CD4-positive, alpha-beta T cell treated with Interleukin-15 for 1 hour (primary cell): ENCODE data around the gene CTNNB1.
"Not testable (repeated sequence)": the region's sequence is repeated elsewhere in the genome, so short reads cannot be mapped to it uniquely, and the experiment has no call there.

Experiments used
- DNase-seq: peaks from one replicate; pipeline ENCODE4 v3.0.0-alpha.2; 2020

Gene CTNNB1

DNA sequence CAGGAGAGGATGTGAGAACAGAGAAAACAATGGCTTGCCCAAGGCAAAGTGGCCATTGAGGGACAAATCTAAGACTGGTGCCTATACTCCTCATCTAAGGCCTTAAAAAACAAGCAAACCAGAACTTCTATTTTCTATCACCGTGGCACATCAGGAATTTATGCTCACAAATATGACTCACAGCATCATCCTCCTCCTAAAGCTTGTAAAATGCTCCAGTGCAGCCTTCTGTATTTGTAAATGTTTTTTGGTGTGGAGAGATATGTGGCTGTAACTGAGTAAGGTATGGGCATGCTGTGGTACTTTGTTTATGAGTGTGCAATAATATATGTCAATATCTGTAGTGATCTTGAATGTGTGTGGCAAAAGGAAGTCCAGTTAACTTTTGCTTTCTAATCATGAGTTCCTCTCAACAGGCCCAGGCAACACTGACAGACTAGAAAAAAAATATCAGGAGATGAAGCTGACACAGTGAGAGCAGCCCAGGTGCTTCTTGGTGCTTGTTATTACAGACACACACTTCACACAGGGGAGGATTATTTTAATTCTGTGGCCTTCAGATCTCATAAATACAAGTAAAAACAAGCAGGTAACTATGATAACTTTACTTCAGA, 60.3 kb downstream of the CTNNB1 start:
- DNase-seq, result no peak

DNA sequence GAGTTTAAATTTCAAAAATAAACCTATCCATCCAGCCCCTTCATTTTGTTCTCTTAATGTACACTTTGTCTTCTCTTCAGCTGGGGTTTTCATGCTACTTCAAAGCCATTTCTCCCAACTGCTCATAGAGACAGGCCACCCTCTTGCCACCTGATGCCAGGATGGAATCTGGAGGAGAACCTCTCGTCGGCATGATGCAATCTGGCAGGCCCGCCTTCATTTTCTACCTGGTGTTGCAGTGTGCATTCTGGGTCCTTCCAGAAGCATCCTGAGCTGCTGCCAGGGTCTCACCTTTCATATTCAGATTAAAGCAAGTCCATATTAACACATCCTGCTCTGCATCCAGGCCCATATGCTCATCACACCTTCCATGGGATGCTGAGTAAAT, 60.8 kb downstream of the CTNNB1 start:
- no peak for DNase-seq

DNA sequence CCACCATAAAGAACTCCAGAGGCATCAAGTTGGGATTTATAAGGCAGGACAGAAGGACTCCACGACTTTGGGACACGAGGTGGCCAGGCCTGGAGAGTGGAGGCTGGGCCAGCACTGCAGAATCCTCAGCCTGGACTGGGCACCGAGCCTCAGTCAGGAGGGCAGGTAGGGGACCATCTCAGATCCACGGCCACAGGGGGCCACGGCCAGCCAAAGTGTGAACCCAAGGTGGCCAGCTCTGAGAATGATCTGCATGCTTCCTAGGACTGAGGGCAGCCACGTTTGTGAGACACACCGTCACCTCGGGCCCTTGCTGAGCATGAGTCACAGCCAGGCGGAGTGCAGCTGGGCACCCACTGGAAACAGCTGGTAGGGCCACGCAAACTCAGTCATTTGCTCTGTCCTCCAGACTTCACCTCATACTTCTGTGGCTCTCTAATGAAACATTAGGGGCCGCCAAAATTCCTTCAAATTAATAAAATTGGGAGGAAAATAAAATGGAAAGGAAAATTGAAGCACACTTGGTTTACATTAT, 65.8 kb downstream of the CTNNB1 start:
- no peak for DNase-seq

DNA sequence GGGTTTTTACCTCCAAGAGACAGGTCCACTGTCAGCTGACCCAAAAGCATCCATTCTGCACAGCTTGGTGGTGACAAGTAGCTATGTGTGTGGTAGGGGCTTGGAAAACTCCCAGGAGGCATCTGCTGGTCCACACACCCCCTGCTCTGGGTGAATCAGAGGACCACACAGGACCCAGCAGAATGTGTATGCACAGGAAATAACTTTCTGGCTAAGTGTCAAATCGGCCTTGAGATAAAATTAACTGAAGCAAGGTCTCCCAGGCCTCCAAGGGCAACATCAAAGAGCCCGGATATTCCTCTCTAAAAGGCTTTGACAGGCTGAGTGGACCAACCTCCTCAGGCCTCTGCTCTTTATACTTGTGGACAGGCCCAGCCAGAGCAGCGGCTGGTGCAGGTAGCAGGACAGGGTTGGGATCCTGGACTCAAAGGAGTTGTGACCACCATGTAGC, 66.5 kb downstream of the CTNNB1 start:
- no peak for DNase-seq

DNA sequence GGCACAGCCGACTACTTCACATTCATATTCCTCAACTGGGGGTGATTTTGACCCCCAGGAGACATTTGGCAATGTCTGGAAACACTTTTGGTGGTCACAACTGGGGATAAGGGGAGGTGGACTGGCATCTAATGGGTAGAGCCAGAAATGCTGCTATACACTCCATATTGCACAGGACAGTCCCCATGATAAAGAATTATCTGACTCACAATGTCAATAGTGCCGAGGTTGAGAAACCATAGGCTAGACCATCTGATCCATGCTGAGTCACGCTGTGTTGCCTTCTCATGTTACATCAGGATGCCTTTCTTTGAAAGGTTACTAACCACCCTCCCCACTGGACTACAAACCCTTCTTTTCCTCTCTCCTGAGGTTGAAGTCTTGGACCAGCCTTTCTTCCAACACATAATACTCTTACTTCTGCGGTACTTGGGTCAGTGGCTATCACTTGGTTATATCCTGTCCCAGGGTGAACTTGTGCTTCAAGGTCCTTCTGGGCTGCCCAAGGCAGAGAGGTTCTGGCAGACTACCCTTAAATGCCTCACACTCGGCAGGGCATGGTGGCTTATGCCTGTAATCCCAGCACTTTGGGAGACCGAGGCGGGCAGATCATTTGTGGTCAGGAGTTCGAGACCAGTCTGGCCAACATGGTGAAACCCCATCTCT, 68.8 kb downstream of the CTNNB1 start:
- no peak for DNase-seq

DNA sequence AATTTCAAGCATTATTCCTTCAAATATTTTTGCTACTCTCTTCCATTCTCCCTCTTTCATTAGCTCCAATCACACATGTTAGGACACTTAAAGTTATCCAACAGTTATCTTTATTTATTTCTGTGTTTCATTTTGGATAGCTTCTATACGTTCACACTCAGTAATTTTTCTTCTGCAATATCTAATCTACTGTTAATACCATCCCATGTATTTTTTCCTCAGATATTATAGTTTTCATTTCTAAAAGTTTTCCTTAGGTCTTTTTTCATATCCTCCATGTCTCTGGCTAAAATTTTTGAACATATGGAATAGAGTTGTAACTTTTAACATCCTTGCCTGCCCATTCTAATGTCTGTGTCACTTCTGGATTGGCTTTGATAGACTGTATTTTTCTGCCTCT, 73.4 kb downstream of the CTNNB1 start:
- no peak for DNase-seq

DNA sequence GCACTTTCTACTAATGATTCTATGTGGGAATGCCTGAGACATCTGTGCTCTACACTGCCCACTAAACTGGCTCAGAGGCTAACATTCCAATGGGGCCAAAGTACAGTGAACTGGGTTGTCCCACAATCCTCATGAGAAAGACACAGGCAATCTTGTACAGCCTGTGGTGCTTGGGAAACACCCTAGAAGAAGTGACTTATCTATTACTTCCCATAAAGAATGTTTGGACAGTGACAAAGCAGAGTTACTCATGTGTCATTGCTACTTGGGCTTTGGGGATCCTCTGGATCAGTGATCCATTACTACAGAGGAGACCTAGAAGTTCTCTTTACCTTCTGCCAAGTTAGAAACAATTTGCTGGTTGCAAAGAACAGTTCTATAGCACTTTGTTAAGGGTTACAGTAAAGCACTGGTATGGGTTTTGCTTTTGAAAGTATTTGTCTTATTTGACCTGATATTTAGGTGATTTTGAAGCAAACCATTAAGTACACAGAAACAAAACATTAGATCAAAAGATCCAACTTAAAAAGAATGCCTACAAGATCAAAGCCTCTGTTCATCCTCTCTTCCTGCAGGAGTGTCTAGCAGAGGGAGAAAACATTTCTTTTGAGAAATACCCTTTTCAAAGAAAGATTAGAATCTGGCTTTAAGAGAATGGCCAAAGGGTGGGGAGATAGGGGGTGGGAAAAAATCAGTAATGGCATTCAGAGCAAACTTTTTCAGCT, 75.8 kb downstream of the CTNNB1 start:
- no peak for DNase-seq

DNA sequence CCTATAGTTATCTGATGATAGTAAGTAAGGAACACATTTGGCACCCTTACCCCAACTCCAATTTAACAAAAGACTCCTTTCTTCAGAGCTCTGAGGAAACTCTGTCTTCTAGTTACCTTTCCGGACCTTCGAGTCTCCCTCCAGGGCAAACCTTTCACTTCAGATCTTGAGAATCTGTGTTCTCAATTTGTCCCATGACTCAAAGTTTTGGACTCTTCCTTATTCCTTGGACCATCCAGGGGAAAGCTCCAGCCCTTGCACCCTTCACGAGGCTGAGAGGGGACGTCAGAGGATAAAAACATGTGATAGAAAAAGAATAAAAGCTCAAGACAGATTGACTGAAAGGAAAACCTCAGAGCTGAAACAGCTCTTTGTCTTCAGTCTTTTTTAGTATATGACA, 76.9 kb downstream of the CTNNB1 start:
- no peak for DNase-seq

DNA sequence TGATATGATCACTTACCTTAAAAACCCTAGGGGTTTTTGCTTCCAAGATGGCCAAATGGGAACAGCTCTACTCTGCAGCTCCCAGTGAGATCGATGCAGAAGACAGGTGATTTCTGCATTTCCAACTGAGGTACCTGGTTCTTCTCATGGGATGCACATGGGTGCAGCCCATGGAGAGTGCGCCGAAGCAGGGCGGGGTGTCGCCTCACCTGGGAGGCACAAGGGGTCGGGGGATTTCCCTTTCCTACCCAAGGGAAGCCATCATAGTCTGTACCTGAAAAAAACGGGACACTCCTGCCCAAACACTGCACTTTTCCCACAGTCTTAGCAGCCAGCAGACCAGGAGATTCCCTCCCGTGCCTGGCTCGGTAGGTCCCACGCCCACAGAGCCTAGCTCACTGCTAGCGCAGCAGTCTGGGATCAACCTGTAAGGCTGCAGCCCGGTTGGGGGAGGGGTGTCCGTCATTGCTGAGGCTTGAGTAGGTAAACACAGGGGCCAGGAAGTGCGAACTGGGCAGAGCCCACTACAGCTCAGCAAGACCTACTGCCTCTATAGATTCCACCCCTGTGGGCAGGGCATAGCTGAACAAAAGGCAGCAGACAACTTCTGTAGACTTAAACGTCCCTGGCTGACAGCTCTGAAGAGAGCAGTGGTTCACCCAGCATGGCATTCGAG, 78.6 kb downstream of the CTNNB1 start:
- no peak for DNase-seq

DNA sequence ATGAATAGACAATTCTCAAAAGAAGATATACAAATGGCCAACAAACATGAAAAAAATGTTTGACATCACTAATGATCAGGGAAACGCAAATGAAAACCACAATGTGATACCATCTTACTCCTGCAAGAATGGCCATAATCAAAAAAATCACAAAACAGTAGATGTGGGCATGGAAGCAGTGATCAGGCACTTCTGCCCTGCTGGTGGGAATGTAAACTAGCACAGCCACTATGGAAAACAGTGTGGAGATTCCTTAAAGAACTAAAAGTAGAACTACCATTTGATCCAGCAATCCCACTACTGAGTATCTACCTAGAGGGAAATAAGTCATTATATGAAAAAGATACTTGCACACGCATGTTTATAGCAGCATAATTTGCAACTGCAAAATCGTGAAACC, 85.6 kb downstream of the CTNNB1 start:
- not testable (repeated sequence) for DNase-seq

DNA sequence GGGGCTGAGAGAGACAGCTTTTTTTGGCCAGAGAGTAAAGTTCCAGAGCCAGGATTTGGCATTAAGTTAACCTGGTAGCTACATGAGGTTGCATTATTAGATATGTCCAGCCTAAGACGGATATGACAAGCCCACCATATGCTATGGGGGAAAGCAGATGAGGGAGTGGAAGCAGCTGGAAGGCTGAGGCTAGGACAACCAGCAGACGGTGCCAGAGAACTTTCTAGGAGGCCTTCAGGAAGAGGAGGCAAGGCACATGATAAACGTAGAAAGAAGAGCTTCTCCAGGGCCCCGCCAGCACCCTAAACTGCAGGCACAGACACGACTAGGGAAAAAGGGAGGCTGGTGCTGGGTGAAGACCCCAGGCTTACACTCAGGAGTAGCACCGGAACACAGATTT, 87.0 kb downstream of the CTNNB1 start:
- no peak for DNase-seq

DNA sequence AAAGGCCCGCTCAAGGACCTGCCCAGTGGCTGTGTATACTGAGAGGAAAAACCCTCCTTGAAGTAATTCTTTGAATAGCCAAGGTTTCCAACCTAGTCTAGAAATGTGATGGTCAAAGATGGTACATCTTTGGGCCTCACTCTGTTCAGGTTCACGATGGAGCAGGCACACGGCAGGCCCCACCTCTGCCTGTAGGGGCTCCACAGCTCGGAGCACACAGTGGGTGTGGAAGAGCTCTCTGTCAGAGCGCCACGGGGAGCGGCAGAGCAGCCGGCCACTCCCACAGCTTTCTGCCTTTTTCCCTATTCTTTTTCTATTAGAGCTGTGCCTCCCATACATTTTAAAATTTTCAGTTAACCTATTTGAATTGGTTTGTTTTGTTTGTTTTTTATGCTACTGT, 89.5 kb downstream of the CTNNB1 start:
- no peak for DNase-seq
